GM12878 (cell line): ENCODE results near the gene SEPTIN1. TPM values are rescaled to one million over a fixed set of nuclear protein-coding genes. Genes with fewer than 3 reads are reported as not detected.

Experiments used
- ATAC-seq: fragments of 200-7000 bp; cut with Tn5 transposase; 3 replicates; pipeline ENCODE4 v1.9.1; 2020; ENCODE audit warnings: mild to moderate bottlenecking, moderate library complexity
- BruUV-seq: library from RNA; stranded (reverse); fragments of 400-500 nt; replicated peaks from 2 replicates; lab custom pipeline; 2021; lab: Mats Ljungman, UMichigan
- CTCF ChIA-PET: fragments of 300-600 bp; sonication (Branson Sonifier 250); formaldehyde crosslinking; extraction: SDS; loops from one replicate; lab custom pipeline; 2021; ENCODE audit warnings: inconsistent platforms; lab: Yijun Ruan, JAX
- POLR2A ChIA-PET: fragments of 350-600 bp; formaldehyde crosslinking; extraction: SDS; loops from one replicate; lab custom pipeline; 2021; ENCODE audit warnings: inconsistent platforms; lab: Charles Lee
- RAD21 ChIA-PET: fragments of 300-600 bp; sonication (Branson Sonifier 250); formaldehyde crosslinking; loops from one replicate; lab custom pipeline; 2023; ENCODE audit warnings: antibody characterized with exemption; ENCODE audit not compliant: unreplicated experiment; lab: Charles Lee
- SMC1A ChIA-PET: fragments of 300-600 bp; sonication (Branson Sonifier 250); formaldehyde crosslinking; loops from one replicate; lab custom pipeline; 2023; ENCODE audit not compliant: unreplicated experiment, uncharacterized antibody; lab: Charles Lee
- DNase-seq: peaks from one replicate; pipeline ENCODE4 v3.0.0-alpha.2; 2011; ENCODE audit warnings: low read depth, low spot score
- FAIRE-seq: peaks from 3 replicates; lab custom pipeline; 2011; peaks lifted over from hg19 to GRCh38; lab: Jason Lieb, UNC
- H2AFZ ChIP-seq: 2 replicates; pipeline ENCODE4 v1.6.0; 2011; ENCODE audit warnings: low read depth, low read length, control low read depth; ENCODE audit not compliant: control insufficient read depth
- H3K27ac ChIP-seq: 2 replicates; pipeline ENCODE4 v1.5.1; 2011; ENCODE audit warnings: control low read depth; ENCODE audit not compliant: control insufficient read depth, insufficient read depth
- H3K27me3 ChIP-seq, 2 experiments: replicated peaks in 1 of 2; 2 replicates each; pipeline versions ENCODE4 v1.6.0 to v1.6.1; 2011; ENCODE audit warnings: low read length in 1 of 2; ENCODE audit not compliant: control insufficient read depth in 2 of 2, insufficient read depth in 2 of 2
- H3K36me3 ChIP-seq, 2 experiments: 2 replicates each; pipeline ENCODE4 v1.5.1; 2011; ENCODE audit warnings: low read length in 1 of 2; ENCODE audit not compliant: control insufficient read depth in 2 of 2, insufficient read depth in 2 of 2
- H3K4me1 ChIP-seq: 2 replicates; pipeline ENCODE4 v1.6.1; 2011; ENCODE audit warnings: mild to moderate bottlenecking, low read length, moderate library complexity, mixed read lengths; ENCODE audit not compliant: control insufficient read depth, insufficient read depth
- H3K4me2 ChIP-seq: 2 replicates; pipeline ENCODE4 v1.6.0; 2011; ENCODE audit warnings: control low read depth; ENCODE audit not compliant: control insufficient read depth, insufficient read depth
- H3K4me3 ChIP-seq: fragments of 200-600 bp; sonication (generic); 2 replicates; pipeline ENCODE4 v1.5.1; 2016
- H3K79me2 ChIP-seq: 2 replicates; pipeline ENCODE4 v1.6.0; 2011; ENCODE audit warnings: low read length; ENCODE audit not compliant: control insufficient read depth, insufficient read depth
- H3K9ac ChIP-seq: 2 replicates; pipeline ENCODE4 v1.8.0; 2011; ENCODE audit warnings: low read length, control low read depth, mixed read lengths; ENCODE audit not compliant: control insufficient read depth, insufficient read depth
- H3K9me3 ChIP-seq: replicated peaks from 3 replicates; pipeline ENCODE4 v1.5.1; 2011; ENCODE audit warnings: mild to moderate bottlenecking, low read length; ENCODE audit not compliant: control insufficient read depth, insufficient read depth
- H4K20me1 ChIP-seq: 2 replicates; pipeline ENCODE4 v1.6.0; 2011; ENCODE audit not compliant: control insufficient read depth, insufficient read depth
- JUND ChIP-seq: IDR thresholded peaks from 2 replicates; pipeline ENCODE4 v1.6.1; 2012; ENCODE audit warnings: low read depth, mild to moderate bottlenecking, low read length, improper control_type of control experiment, moderate library complexity
- ZNF274 ChIP-seq: IDR thresholded peaks from one replicate; pipeline ENCODE4 v1.8.0; 2011; ENCODE audit not compliant: insufficient read length, insufficient read depth
- WGBS: methylation state at CpG from one replicate; pipeline ENCODE4 v1.1.6; 2016; ENCODE audit warnings: low lambda C conversion rate; ENCODE audit not compliant: insufficient replicate concordance, insufficient coverage; ENCODE audit errors: missing lambda C conversion rate; 5-methylcytosine and 5-hydroxymethylcytosine counted together
- in situ Hi-C: fragments of 300-500 bp; cut with MboI; formaldehyde crosslinking; loops from 9 replicates; pipeline ENCODE4 v1.14.3; 2018; ENCODE audit warnings: mixed read lengths
- intact Hi-C: fragments of 100-400 bp; cut with micrococcal nuclease; formaldehyde crosslinking; loops from one replicate; pipeline ENCODE4 v1.14.2; 2022; ENCODE audit not compliant: unreplicated experiment
- polyA plus RNA-seq, 11 experiments: library from polyadenylated mRNA; depleted of rRNA in 4 of 11; unstranded in 6 of 11; stranded (reverse) in 5 of 11; fragments of >200 nt; fragmentation: Nextera tagmentation in 4 of 11; fragmentation: Illumina TruSeq in 1 of 11; extraction: Ambion mirVana in 4 of 11; extraction: Trizol in 1 of 11; gene quantifications; 1 replicate in 1 of 11; 2 replicates in 10 of 11; pipeline versions ENCODE4 v1.2.1 to v1.2.3, GENCODE V29; 2011 to 2016; ENCODE audit warnings: inconsistent platforms in 2 of 11, missing spikeins in 2 of 11, low read depth in 1 of 11
- total RNA-seq, 4 experiments: library from RNA; depleted of rRNA in 3 of 4; stranded (reverse); fragments of >200 nt in 3 of 4; fragmentation: Illumina TruSeq in 1 of 4; extraction: Trizol in 1 of 4; gene quantifications; 2 replicates each; pipeline versions ENCODE4 v1.2.1 to v1.2.3, GENCODE V29; 2013 to 2021
- TF ChIP-seq, protein P1 (sequence below), 3 experiments: IDR thresholded peaks in 2 of 3; conservative IDR thresholded peaks in 1 of 3; 2 replicates each; pipeline ENCODE4 v1.5.1; 2011; ENCODE audit warnings: low read depth in 3 of 3, low read length in 3 of 3, mild to moderate bottlenecking in 3 of 3, control low read depth in 2 of 3, moderate library complexity in 2 of 3, inconsistent platforms in 1 of 3, mixed read lengths in 1 of 3; ENCODE audit not compliant: control insufficient read depth in 2 of 3, insufficient read depth in 1 of 3; ENCODE audit errors: extremely low read depth in 1 of 3

Gene SEPTIN1
- total and polyA plus RNA-seq, 10 of the 15 experiments (the other 5 are each of a cell fraction or from before 2014, with no cell fraction given) = 2.8 to 153 (median 94.1) TPM

DNA sequence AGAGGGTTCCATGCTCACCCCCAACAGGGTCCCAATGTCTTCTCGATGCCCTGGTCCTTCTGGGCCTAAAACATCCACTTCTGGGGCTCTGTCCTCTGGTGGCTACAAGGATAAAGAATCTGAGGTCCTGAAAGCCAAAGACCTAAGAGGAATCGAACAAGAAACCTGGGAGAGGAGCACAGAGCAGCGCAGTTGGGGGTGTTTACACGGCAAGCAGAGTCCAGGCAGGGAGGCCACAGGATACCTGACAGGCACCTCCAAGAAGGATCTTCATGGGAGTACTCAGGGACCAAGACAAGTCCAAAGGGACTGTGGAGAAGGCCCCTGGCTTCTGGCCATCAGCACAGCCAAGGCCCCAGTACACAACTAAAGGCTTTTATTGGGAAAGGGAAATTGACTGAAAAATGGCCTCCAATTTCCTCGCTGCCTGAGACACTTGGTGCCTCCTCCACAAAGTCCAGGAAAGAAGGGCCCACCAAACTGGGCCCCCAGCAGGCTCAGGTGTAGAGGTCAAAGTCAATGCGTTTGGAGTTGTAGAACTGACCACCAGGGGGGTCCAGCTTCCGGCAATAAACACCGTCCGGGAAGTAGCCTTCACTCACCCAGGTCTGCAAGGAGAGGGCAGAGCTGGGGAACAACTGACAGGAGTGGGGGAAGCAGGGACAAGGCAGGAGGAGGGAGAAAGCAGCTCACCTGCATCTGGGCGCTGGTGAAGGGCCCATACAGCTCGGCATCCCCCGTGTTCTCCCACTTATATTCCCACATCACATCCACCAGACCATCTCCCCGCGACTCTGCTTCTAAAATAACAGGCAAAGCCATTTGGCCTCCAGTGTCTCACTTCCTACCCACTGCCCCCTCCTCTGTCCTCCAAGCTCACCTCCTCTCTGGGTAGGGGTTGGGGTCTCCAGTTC lies 29.6 kb downstream of the SEPTIN1 start:
- ChIA-PET RAD21 (interaction anchor here (0.6 to 4.3 kb wide), 2 partner anchors 17 to 907 kb away, joined by 3 to 33 read pairs; partner anchors contain the start of gene TBC1D10B), SMC1A (no interaction called here), POLR2A (interaction anchor here (0.6 to 2.2 kb wide), 2 partner anchors 16 to 521 kb away, joined by 3 to 8 read pairs; no protein-coding TSS in a partner anchor), CTCF (interaction anchor here (2.8 kb wide), 1 partner anchor 56 kb away, joined by 15 read pairs; the partner anchor contains the start of gene ZNF771)
- Histone ChIP-seq H3K4me1 (peaks cover 40% of the 10 kb centered on the region), H3K4me2 (no peak overlapping the region), H2AFZ (no peak overlapping the region), H3K9me3 (no peaks in the 10 kb centered on the region), H3K9ac (no peak overlapping the region), H3K79me2 (peaks cover 18% of the 10 kb centered on the region), H4K20me1 (peaks cover 8% of the 10 kb centered on the region), H3K36me3 (peaks cover 3 to 9% of the 10 kb centered on the region in 2 experiments), H3K4me3 (no peak overlapping the region), H3K27ac (no peak overlapping the region), H3K27me3 (no peaks in the 10 kb centered on the region)
- TF ChIP-seq ZNF274 = no peak
- TF ChIP-seq, protein P1, sequence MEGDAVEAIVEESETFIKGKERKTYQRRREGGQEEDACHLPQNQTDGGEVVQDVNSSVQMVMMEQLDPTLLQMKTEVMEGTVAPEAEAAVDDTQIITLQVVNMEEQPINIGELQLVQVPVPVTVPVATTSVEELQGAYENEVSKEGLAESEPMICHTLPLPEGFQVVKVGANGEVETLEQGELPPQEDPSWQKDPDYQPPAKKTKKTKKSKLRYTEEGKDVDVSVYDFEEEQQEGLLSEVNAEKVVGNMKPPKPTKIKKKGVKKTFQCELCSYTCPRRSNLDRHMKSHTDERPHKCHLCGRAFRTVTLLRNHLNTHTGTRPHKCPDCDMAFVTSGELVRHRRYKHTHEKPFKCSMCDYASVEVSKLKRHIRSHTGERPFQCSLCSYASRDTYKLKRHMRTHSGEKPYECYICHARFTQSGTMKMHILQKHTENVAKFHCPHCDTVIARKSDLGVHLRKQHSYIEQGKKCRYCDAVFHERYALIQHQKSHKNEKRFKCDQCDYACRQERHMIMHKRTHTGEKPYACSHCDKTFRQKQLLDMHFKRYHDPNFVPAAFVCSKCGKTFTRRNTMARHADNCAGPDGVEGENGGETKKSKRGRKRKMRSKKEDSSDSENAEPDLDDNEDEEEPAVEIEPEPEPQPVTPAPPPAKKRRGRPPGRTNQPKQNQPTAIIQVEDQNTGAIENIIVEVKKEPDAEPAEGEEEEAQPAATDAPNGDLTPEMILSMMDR (IDR thresholded peaks at IDR 0.05 in 2 of 3, conservative IDR thresholded peaks at IDR 0.05 in 1 of 3; ENCODE audit: control insufficient read depth in 2 of 3, extremely low read depth in 1 of 3, insufficient read depth in 1 of 3, low read depth in 3 of 3, low read length in 3 of 3) = 0 out of 6 replicates have a peak, but pooled peaks of 2 of the 3 experiments have one; percentile 7 to 23
- no peak for TF ChIP-seq JUND
- ATAC-seq (no peak), DNase-seq (no peak), FAIRE-seq (no peak)
- in situ Hi-C loops (no loop called here), intact Hi-C loops (loop anchor here (10.0 kb wide), 1 partner anchor 258 kb away; the partner anchor contains the start of genes TBX6 and YPEL3)
- WGBS = 81% methylated on average over 14 of the region's 14 CpGs
- no TSS peak for BruUV-seq
